Smooth muscle cell (in vitro differentiated cells): ENCODE data around the gene NR0B2. TPM values are rescaled to one million over a fixed set of nuclear protein-coding genes. Genes with fewer than 3 reads are reported as not detected.

Experiments
- DNase-seq: peaks from one replicate; lab custom pipeline; 2025; ENCODE audit not compliant: unreplicated experiment; lab: John Stamatoyannopoulos, UW
- H2AFZ ChIP-seq: fragments of 200-600 bp; sonication (generic); 2 replicates; pipeline ENCODE4 v1.6.0; 2016; ENCODE audit warnings: antibody characterized with exemption, low read depth, mild to moderate bottlenecking
- H3F3A ChIP-seq: fragments of 200-600 bp; sonication (generic); 2 replicates; pipeline ENCODE4 v1.6.0; 2017; ENCODE audit warnings: antibody characterized with exemption, low read depth
- H3K27ac ChIP-seq: fragments of 200-600 bp; sonication (generic); 2 replicates; pipeline ENCODE4 v1.5.1; 2016; ENCODE audit warnings: low read depth, mild to moderate bottlenecking
- H3K27me3 ChIP-seq: fragments of 200-600 bp; sonication (generic); 2 replicates; pipeline ENCODE4 v1.6.1; 2016; ENCODE audit warnings: low read depth, mild to moderate bottlenecking
- H3K36me3 ChIP-seq: fragments of 200-600 bp; sonication (generic); 2 replicates; pipeline ENCODE4 v1.5.1; 2016; ENCODE audit warnings: low read depth
- H3K4me1 ChIP-seq: fragments of 200-600 bp; sonication (generic); 2 replicates; pipeline ENCODE4 v1.5.1; 2016; ENCODE audit warnings: low read depth
- H3K4me2 ChIP-seq: fragments of 200-600 bp; sonication (generic); 2 replicates; pipeline ENCODE4 v1.6.0; 2016; ENCODE audit warnings: mild to moderate bottlenecking
- H3K4me3 ChIP-seq: fragments of 200-600 bp; sonication (generic); 2 replicates; pipeline ENCODE4 v1.5.1; 2016; ENCODE audit warnings: mild to moderate bottlenecking
- H3K79me2 ChIP-seq: fragments of 200-600 bp; sonication (generic); 2 replicates; pipeline ENCODE4 v1.6.0; 2016; ENCODE audit warnings: low read depth, mild to moderate bottlenecking
- H3K9ac ChIP-seq: fragments of 200-600 bp; sonication (generic); 2 replicates; pipeline ENCODE4 v1.6.0; 2016; ENCODE audit warnings: low read depth
- H3K9me3 ChIP-seq: fragments of 200-600 bp; sonication (generic); replicated peaks from 2 replicates; pipeline ENCODE4 v1.5.1; 2016; ENCODE audit warnings: low read depth
- H4K20me1 ChIP-seq: fragments of 200-600 bp; sonication (generic); 2 replicates; pipeline ENCODE4 v1.6.0; 2016; ENCODE audit warnings: low read depth
- CTCF ChIP-seq: fragments of 200-600 bp; sonication (generic); IDR thresholded peaks from 2 replicates; pipeline ENCODE4 v1.5.1; 2017; ENCODE audit warnings: borderline replicate concordance, mild to moderate bottlenecking, antibody characterized with exemption; ENCODE audit not compliant: insufficient read depth, poor library complexity, severe bottlenecking
- WGBS: methylation state at CpG from one replicate; pipeline ENCODE4 v1.1.7; 2016; ENCODE audit warnings: low lambda C conversion rate; 5-methylcytosine and 5-hydroxymethylcytosine counted together
- polyA plus RNA-seq: library from polyadenylated mRNA; unstranded; fragments of >200 nt; fragmentation: Nextera tagmentation; extraction: Ambion mirVana; gene quantifications from 2 replicates; pipeline ENCODE4 v1.2.1, GENCODE V29; 2016
- total RNA-seq: library from RNA; depleted of rRNA; stranded (reverse); fragments of >200 nt; gene quantifications from 2 replicates; pipeline ENCODE4 v1.2.3, GENCODE V29; 2014

The NR0B2 gene
- total and polyA plus RNA-seq, 2 experiments from 2014 or later, result not detected

- H3K27ac ChIP-seq, result no peak overlapping the region
- DNase-seq, result no peak
- H3K4me2 ChIP-seq, result no peak overlapping the region
These were observed 3.2 kb downstream of the NR0B2 start for GRCh38 chr1:26910343-26911160.

GRCh38 chr1:26909951-26910342 is 3.8 kb downstream of the NR0B2 start:
- Histone ChIP-seq H3K79me2 (no peaks in the 10 kb centered on the region), H3K4me3 (no peak overlapping the region), H3K36me3 (no peaks in the 10 kb centered on the region), H2AFZ (no peak overlapping the region), H3K9ac (no peak overlapping the region), H3K9me3 (no peaks in the 10 kb centered on the region), H3K27me3 (no peaks in the 10 kb centered on the region), H3K27ac (no peak overlapping the region), H3K4me2 (no peak overlapping the region), H3F3A (no peaks in the 10 kb centered on the region), H4K20me1 (no peaks in the 10 kb centered on the region), H3K4me1 (no peaks in the 10 kb centered on the region)
- TF ChIP-seq CTCF, result no peak
- 89% methylated on average over 3 of the region's 3 CpGs for WGBS
- DNase-seq, result no peak

More at GRCh38 chr1:26910343-26911160, 3.2 kb downstream of the NR0B2 start:
- TF ChIP-seq CTCF, result no peak
- Histone ChIP-seq H3F3A (no peaks in the 10 kb centered on the region), H4K20me1 (no peaks in the 10 kb centered on the region), H3K9ac (no peak overlapping the region), H3K4me3 (no peak overlapping the region), H2AFZ (no peak overlapping the region), H3K9me3 (no peaks in the 10 kb centered on the region), H3K36me3 (no peaks in the 10 kb centered on the region), H3K4me1 (no peaks in the 10 kb centered on the region), H3K79me2 (no peaks in the 10 kb centered on the region), H3K27me3 (no peaks in the 10 kb centered on the region)
- 97% methylated on average over 4 of the region's 4 CpGs for WGBS

- no peak overlapping the region for H2AFZ ChIP-seq
- no peaks in the 10 kb centered on the region for H4K20me1 ChIP-seq
- no peak for TF ChIP-seq CTCF
- WGBS, result 12% methylated on average over 6 of the region's 6 CpGs
- peak overlapping the region; percentile 59 for H3K27ac ChIP-seq
- no peaks in the 10 kb centered on the region for H3K79me2 ChIP-seq
- H3K4me3 ChIP-seq, result no peak overlapping the region
- no peaks in the 10 kb centered on the region for H3K4me1 ChIP-seq
- no peaks in the 10 kb centered on the region for H3K27me3 ChIP-seq
- no peaks in the 10 kb centered on the region for H3K36me3 ChIP-seq
- no peak overlapping the region for H3K4me2 ChIP-seq
- H3F3A ChIP-seq, result no peaks in the 10 kb centered on the region
- DNase-seq, result no peak
- H3K9ac ChIP-seq, result no peak overlapping the region
- no peaks in the 10 kb centered on the region for H3K9me3 ChIP-seq
These were observed 6.5 kb downstream of the NR0B2 start for GRCh38 chr1:26907071-26907917.
